ENCODE results near the gene ACP7.
"Not testable (repeated sequence)": the region's sequence is repeated elsewhere in the genome, so short reads cannot be mapped to it uniquely, and the experiment has no call there.

DNA sequence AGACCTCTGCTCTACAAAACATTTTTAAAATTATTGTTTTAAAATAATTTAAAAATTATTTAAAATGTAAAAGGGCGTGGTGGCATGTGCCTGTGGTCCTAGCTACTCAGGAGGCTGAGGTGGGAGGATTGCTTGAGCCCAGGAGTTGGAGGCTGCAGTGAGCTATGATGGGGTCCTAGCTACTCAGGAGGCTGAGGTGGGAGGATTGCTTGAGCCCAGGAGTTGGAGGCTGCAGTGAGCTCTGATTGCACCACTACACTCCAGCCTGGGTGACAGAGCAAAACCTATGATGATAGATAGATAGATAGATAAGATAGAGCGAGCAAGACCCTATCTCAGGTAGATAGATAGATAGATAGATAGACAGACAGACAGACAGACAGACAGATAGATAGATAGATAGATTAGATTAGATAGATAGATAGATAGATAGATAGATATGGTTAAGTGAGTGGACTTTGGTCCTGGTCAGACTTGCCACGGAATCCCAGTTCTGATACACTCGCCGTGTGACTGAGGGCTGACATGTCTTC, 59.7 kb downstream of the ACP7 start:
- not testable (repeated sequence) for TF ChIP-seq POLR2A (IDR thresholded peaks at IDR 0.05)
- TF ChIP-seq, protein P1, sequence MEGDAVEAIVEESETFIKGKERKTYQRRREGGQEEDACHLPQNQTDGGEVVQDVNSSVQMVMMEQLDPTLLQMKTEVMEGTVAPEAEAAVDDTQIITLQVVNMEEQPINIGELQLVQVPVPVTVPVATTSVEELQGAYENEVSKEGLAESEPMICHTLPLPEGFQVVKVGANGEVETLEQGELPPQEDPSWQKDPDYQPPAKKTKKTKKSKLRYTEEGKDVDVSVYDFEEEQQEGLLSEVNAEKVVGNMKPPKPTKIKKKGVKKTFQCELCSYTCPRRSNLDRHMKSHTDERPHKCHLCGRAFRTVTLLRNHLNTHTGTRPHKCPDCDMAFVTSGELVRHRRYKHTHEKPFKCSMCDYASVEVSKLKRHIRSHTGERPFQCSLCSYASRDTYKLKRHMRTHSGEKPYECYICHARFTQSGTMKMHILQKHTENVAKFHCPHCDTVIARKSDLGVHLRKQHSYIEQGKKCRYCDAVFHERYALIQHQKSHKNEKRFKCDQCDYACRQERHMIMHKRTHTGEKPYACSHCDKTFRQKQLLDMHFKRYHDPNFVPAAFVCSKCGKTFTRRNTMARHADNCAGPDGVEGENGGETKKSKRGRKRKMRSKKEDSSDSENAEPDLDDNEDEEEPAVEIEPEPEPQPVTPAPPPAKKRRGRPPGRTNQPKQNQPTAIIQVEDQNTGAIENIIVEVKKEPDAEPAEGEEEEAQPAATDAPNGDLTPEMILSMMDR (IDR thresholded peaks at IDR 0.05): not testable (repeated sequence)
